Endothelial cell of umbilical vein (primary cell): ENCODE results near the gene FEN1. TPM values are rescaled to one million over a fixed set of nuclear protein-coding genes. Genes with fewer than 3 reads are reported as not detected.

Source experiments
- BruUV-seq: library from RNA; stranded (reverse); fragments of 400-500 nt; replicated peaks from 2 replicates; lab custom pipeline; 2021; lab: Mats Ljungman, UMichigan
- CTCF ChIA-PET: fragments of 300-600, 350-600 bp; sonication (Branson Sonifier 250); formaldehyde crosslinking; loops from one replicate; lab custom pipeline; 2021; ENCODE audit warnings: antibody characterized with exemption, inconsistent platforms; lab: Charles Lee
- POLR2A ChIA-PET: fragments of 300-600, 350-600 bp; sonication (Branson Sonifier 250); formaldehyde crosslinking; loops from one replicate; lab custom pipeline; 2021; ENCODE audit warnings: antibody characterized with exemption, inconsistent platforms; lab: Charles Lee
- DNase-seq: peaks from one replicate; pipeline ENCODE4 v3.0.0-alpha.2; 2011; ENCODE audit warnings: low read depth, low spot score
- FAIRE-seq: peaks from 2 replicates; lab custom pipeline; 2011; peaks lifted over from hg19 to GRCh38; lab: Jason Lieb, UNC
- H2AFZ ChIP-seq: 2 replicates; pipeline ENCODE4 v1.6.0; 2012; ENCODE audit warnings: low read depth, low read length, control low read depth, inconsistent platforms
- H3K27ac ChIP-seq: 2 replicates; pipeline ENCODE4 v1.5.1; 2011; ENCODE audit warnings: low read depth, mild to moderate bottlenecking, control low read depth, low read length, moderate library complexity; ENCODE audit not compliant: insufficient read depth
- H3K27me3 ChIP-seq, 2 experiments: 2 replicates each; pipeline versions ENCODE4 v1.6.0 to v1.6.1; 2011; ENCODE audit warnings: low read length in 2 of 2, mixed read lengths in 1 of 2; ENCODE audit not compliant: control insufficient read depth in 2 of 2, insufficient read depth in 2 of 2
- H3K36me3 ChIP-seq, 2 experiments: 2 replicates in 1 of 2; 3 replicates in 1 of 2; pipeline ENCODE4 v1.5.1; 2011; ENCODE audit warnings: low read length in 2 of 2, mild to moderate bottlenecking in 1 of 2, moderate library complexity in 1 of 2; ENCODE audit not compliant: control insufficient read depth in 2 of 2, insufficient read depth in 2 of 2; ENCODE audit errors: extremely low read depth in 1 of 2
- H3K4me1 ChIP-seq: 3 replicates; pipeline ENCODE4 v1.5.1; 2011; ENCODE audit warnings: mild to moderate bottlenecking, low read length; ENCODE audit not compliant: control insufficient read depth, insufficient read depth; ENCODE audit errors: extremely low read depth
- H3K4me2 ChIP-seq: 2 replicates; pipeline ENCODE4 v1.6.1; 2011; ENCODE audit warnings: low read length, control low read depth, mixed read lengths; ENCODE audit not compliant: insufficient read depth
- H3K4me3 ChIP-seq, 3 experiments: fragments of 200-600 bp in 1 of 3; sonication (generic), shearing (Covaris generic) in 1 of 3; replicated peaks in 1 of 3; 2 replicates each; pipeline ENCODE4 v1.5.1; 2011 to 2016; ENCODE audit warnings: control low read depth in 3 of 3, low read length in 3 of 3, mild to moderate bottlenecking in 2 of 3, inconsistent platforms in 1 of 3, low read depth in 1 of 3, moderate library complexity in 1 of 3; ENCODE audit not compliant: insufficient read depth in 1 of 3
- H3K79me2 ChIP-seq: 2 replicates; pipeline ENCODE4 v1.6.0; 2012; ENCODE audit warnings: low read length, inconsistent platforms; ENCODE audit not compliant: control insufficient read depth, insufficient read depth
- H3K9ac ChIP-seq: replicated peaks from 2 replicates; pipeline ENCODE3; 2011; ENCODE audit warnings: low read length, control low read depth; ENCODE audit not compliant: insufficient read depth; ENCODE audit errors: extremely low read depth
- H3K9me1 ChIP-seq: replicated peaks from 3 replicates; pipeline ENCODE4 v1.6.0; 2011; ENCODE audit warnings: mild to moderate bottlenecking, low read length; ENCODE audit not compliant: control insufficient read depth, insufficient read depth; ENCODE audit errors: extremely low read depth
- H3K9me3 ChIP-seq: replicated peaks from 2 replicates; pipeline ENCODE4 v1.5.1; 2012; ENCODE audit warnings: low read length, inconsistent platforms; ENCODE audit not compliant: control insufficient read depth, insufficient read depth
- H4K20me1 ChIP-seq: replicated peaks from 2 replicates; pipeline ENCODE3; 2011; ENCODE audit warnings: mild to moderate bottlenecking, low read length; ENCODE audit not compliant: control insufficient read depth, insufficient read depth; ENCODE audit errors: extremely low read depth
- CTCF ChIP-seq, 2 donors: IDR thresholded peaks; 1 replicate in 1 of 2; 2 replicates in 1 of 2; pipeline ENCODE4 v1.5.1; 2011; ENCODE audit warnings: low read length in 2 of 2, mild to moderate bottlenecking in 2 of 2, moderate library complexity in 2 of 2, control low read depth in 1 of 2, inconsistent platforms in 1 of 2, low read depth in 1 of 2; ENCODE audit not compliant: insufficient read depth in 1 of 2; ENCODE audit errors: extremely low read depth in 1 of 2
- EZH2 ChIP-seq: IDR thresholded peaks from 2 replicates; pipeline ENCODE4 v1.6.1; 2012; ENCODE audit warnings: borderline replicate concordance, low read depth, mild to moderate bottlenecking, moderate library complexity, low read length, inconsistent platforms; ENCODE audit not compliant: severe bottlenecking
- FOS ChIP-seq: IDR thresholded peaks from 2 replicates; pipeline ENCODE4 v1.6.1; 2011; ENCODE audit warnings: mild to moderate bottlenecking, low read length, moderate library complexity, borderline replicate concordance; ENCODE audit not compliant: insufficient read depth
- GATA2 ChIP-seq: IDR thresholded peaks from 2 replicates; pipeline ENCODE4 v1.7.0; 2011; ENCODE audit warnings: low read depth, mild to moderate bottlenecking, moderate library complexity, mixed read lengths, low read length; ENCODE audit not compliant: insufficient read length, insufficient read depth
- JUN ChIP-seq: IDR thresholded peaks from 2 replicates; pipeline ENCODE4 v1.6.1; 2011; ENCODE audit warnings: borderline replicate concordance, low read depth; ENCODE audit not compliant: insufficient read length, insufficient read depth
- MAX ChIP-seq: IDR thresholded peaks from 2 replicates; pipeline ENCODE4 v1.6.1; 2011; ENCODE audit not compliant: insufficient read depth, insufficient read length
- MYC ChIP-seq: IDR thresholded peaks from one replicate; pipeline ENCODE4 v1.6.1; 2011; ENCODE audit warnings: mild to moderate bottlenecking, low read depth, low read length
- POLR2A ChIP-seq: IDR thresholded peaks from 2 replicates; pipeline ENCODE4 v1.6.1; 2012; ENCODE audit warnings: low read depth, mild to moderate bottlenecking, control low read depth, low read length
- POLR2AphosphoS5 ChIP-seq: IDR thresholded peaks from 2 replicates; pipeline ENCODE4 v1.6.1; 2012; ENCODE audit warnings: low read depth, mild to moderate bottlenecking, control low read depth, low read length, moderate library complexity; ENCODE audit not compliant: insufficient read depth
- dilution Hi-C: fragments of 300-500 bp; cut with MboI; formaldehyde crosslinking; loops from one replicate; pipeline ENCODE4 v1.15.0; 2019; ENCODE audit warnings: low sequenced_read_pairs; ENCODE audit not compliant: extremely low pct_ligation_motif_present
- intact Hi-C: fragments of 100-400 bp; cut with micrococcal nuclease; formaldehyde crosslinking; loops from one replicate; pipeline ENCODE4 v1.10.0; 2022
- polyA plus RNA-seq, 4 experiments: library from polyadenylated mRNA; depleted of rRNA in 3 of 4; stranded (reverse) in 3 of 4; unstranded in 1 of 4; fragments of >200 nt; gene quantifications; 2 replicates each; pipeline versions ENCODE4 v1.2.1 to v1.2.3, GENCODE V29; 2011 to 2012; ENCODE audit warnings: missing spikeins in 1 of 4
- total RNA-seq: library from RNA; stranded (reverse); gene quantifications from 2 replicates; pipeline ENCODE4 v1.2.3, GENCODE V29; 2021

FEN1 gene
- total and polyA plus RNA-seq, 2 donors (not counting 3 experiments of a cell fraction or from before 2014, with no cell fraction given): 29.3 to 60.5 TPM

- H3K36me3 ChIP-seq: peaks cover 42 to 47% of the 10 kb centered on the region in 2 experiments
- H3K4me1 ChIP-seq: no peaks in the 10 kb centered on the region
- dilution Hi-C loops (no loop called here), intact Hi-C loops (no loop called here)
- H3K9me1 ChIP-seq: no peaks in the 10 kb centered on the region
- no peak overlapping the region for H3K4me3 ChIP-seq
- ChIA-PET CTCF (interaction anchor here (3.2 kb wide), 1 partner anchor 44 kb away, joined by 11 read pairs; no protein-coding TSS in a partner anchor), POLR2A (no interaction called here)
- no peak for FAIRE-seq
- no peaks in the 10 kb centered on the region for H3K9me3 ChIP-seq
- no peak for DNase-seq
- TF ChIP-seq FOS (no peak), JUN (no peak), POLR2A (no peak), GATA2 (no peak), CTCF (IDR thresholded peaks at IDR 0.05; ENCODE audit: extremely low read depth in 1 of 2, insufficient read depth in 1 of 2, low read depth in 1 of 2, low read length in 2 of 2) (no peak), MAX (no peak), EZH2 (no peak), MYC (no peak), POLR2AphosphoS5 (no peak)
- H3K27me3 ChIP-seq: no peaks in the 10 kb centered on the region
- no TSS peak for BruUV-seq
- H3K79me2 ChIP-seq: peaks cover 39% of the 10 kb centered on the region
- no peak overlapping the region for H3K9ac ChIP-seq
- H2AFZ ChIP-seq: no peak overlapping the region
- H3K4me2 ChIP-seq: no peak overlapping the region
- no peaks in the 10 kb centered on the region for H4K20me1 ChIP-seq
- no peak overlapping the region for H3K27ac ChIP-seq
Measured at GRCh38 chr11:61841636-61842527, 49.2 kb downstream of the FEN1 start.
